Measurements from ENCODE around the gene LRRC17.
"Not testable (repeated sequence)": the region's sequence is repeated elsewhere in the genome, so short reads cannot be mapped to it uniquely, and the experiment has no call there.

Gene LRRC17

DNA sequence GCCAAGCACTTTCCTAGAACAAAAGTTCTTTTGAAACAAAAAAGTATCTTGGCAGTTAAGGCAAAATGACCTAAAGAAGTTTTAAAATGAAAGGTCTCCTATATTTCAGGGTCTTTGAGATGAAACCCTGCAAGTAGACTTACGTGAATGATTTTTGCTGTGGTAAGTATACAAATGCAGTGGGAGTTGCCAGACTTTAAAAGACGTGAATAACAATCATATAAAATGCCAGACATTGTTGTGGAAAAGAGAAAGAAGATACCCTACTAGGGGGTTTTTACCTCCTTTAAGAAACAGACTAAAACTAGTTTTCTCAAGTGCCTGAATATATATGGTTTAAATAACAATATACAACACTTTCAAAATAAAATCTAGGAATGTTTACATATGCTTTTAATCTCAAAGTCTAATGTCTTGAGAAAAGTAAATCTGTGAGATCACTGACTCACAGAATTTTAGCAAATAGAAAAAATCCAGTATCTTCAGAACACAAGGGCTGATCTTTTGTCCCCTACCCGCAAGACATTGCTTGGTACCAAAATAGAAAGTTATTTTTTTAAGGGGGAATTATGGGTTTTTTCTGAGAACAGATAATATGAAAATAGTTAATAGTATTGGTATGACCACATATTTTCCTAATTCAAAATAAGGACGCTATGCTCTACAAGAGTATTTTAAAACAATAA, 29.5 kb downstream of the LRRC17 start:
- no peak for DNase-seq (ENCODE audit: low read depth in 2 of 2, low spot score in 1 of 2)

- DNase-seq (ENCODE audit: low read depth in 2 of 2, low spot score in 1 of 2) = no peak
These were observed 30.1 kb downstream of the LRRC17 start for GRCh38 chr7:102942868-102943267.

GRCh38 chr7:102943423-102944169, 30.8 kb downstream of the LRRC17 start:
- no peak for DNase-seq (ENCODE audit: low read depth in 2 of 2, low spot score in 1 of 2)

- no peak for DNase-seq (ENCODE audit: low read depth in 2 of 2, low spot score in 1 of 2)
These were observed 31.4 kb downstream of the LRRC17 start for GRCh38 chr7:102944241-102944640.

GRCh38 chr7:102951839-102952238, 39.0 kb downstream of the LRRC17 start:
- no peak for DNase-seq (ENCODE audit: low read depth in 2 of 2, low spot score in 1 of 2)

- no peak for DNase-seq (ENCODE audit: low read depth in 2 of 2, low spot score in 1 of 2)
These were observed 40.6 kb downstream of the LRRC17 start for GRCh38 chr7:102953406-102953805.

- not testable (repeated sequence) for DNase-seq (ENCODE audit: low read depth in 2 of 2, low spot score in 1 of 2)
These were observed 41.6 kb downstream of the LRRC17 start for GRCh38 chr7:102954359-102954758.

DNA sequence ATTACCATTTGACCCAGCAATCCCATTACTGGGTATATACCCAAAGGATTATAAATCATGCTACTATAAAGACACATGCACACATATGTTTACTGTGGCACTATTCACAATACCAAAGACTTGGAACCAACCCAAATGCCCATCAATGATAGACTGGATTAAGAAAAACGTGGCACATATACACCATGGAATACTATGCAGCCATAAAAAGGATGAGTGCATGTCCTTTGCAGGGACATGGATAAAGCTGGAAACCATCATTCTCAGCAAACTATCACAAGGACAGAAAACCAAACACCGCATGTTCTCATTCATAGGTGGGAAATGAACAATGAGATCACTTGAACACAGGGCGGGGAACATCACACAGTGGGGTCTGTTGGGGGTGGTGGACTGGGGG, 45.2 kb downstream of the LRRC17 start:
- DNase-seq (ENCODE audit: low read depth in 2 of 2, low spot score in 1 of 2) = not testable (repeated sequence)

- DNase-seq (ENCODE audit: low read depth in 2 of 2, low spot score in 1 of 2) = not testable (repeated sequence)
These were observed 49.2 kb downstream of the LRRC17 start for GRCh38 chr7:102961993-102962392.

DNA sequence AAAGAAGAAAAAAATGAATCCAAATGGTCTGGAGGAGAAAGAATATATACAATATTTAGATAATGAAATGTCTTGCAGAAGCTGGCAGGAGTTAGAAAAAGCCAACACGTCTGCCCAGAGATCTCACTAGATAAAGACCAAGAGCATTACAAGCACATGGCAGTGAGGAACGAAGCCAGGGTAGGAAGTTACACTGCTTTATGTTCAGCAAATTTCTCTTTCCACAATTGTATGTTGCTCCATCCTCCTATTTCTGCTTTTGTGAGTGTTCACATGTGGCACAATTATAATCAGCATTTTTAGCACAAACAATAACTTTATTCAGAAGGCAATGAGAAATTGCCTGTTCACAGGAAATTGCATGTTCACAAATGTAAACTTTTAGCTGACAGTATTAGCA, 53.7 kb downstream of the LRRC17 start:
- no peak for DNase-seq (ENCODE audit: low read depth in 2 of 2, low spot score in 1 of 2)

GRCh38 chr7:102967798-102968197, 55.0 kb downstream of the LRRC17 start:
- no peak for DNase-seq (ENCODE audit: low read depth in 2 of 2, low spot score in 1 of 2)

GRCh38 chr7:102973096-102973802, 60.4 kb downstream of the LRRC17 start:
- DNase-seq (ENCODE audit: low read depth in 2 of 2, low spot score in 1 of 2) = no peak

DNA sequence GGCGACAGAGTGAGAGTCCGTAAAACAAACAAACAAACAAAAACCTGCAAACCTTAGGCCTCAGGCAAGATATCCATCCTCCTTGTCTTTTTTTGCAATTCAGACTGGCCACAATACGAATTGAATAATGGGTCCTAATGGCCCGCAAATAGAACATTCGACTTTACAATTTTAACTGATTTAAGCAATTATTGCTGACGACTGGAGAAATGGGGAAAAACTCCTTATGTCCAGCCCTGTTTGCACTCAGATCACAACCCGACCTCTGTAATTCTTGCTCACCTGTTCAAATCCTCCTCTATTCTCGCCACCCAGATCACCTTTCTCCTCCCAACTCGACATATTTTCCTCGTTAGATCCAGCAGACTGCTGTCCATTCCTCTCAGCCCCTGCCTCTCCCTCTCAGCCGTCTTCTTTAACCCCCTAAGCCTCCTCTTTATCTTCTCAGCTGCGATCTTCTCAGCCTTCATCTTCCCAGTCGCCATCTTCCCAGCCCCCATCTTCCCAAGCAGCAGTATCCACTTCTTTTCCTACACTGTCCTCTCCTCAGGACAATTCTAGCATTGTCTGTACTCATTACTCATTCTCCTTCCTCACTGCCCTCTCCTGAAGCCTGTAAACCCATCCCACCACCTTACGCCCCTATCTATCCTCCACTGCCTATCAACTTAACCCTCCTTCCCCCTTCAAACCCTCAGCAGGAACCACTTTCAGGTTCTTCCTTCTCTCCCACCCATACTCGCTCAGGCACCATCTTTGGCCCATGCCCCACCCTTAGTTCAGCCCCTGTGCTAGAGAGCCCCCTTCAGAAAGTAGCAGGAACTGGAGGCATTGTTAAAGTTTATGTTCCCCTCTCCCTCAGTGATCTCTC, 61.8 kb downstream of the LRRC17 start:
- no peak for DNase-seq (ENCODE audit: low read depth in 2 of 2, low spot score in 1 of 2)

- no peak for DNase-seq (ENCODE audit: low read depth in 2 of 2, low spot score in 1 of 2)
These were observed 63.1 kb downstream of the LRRC17 start for GRCh38 chr7:102975854-102976253.

DNA sequence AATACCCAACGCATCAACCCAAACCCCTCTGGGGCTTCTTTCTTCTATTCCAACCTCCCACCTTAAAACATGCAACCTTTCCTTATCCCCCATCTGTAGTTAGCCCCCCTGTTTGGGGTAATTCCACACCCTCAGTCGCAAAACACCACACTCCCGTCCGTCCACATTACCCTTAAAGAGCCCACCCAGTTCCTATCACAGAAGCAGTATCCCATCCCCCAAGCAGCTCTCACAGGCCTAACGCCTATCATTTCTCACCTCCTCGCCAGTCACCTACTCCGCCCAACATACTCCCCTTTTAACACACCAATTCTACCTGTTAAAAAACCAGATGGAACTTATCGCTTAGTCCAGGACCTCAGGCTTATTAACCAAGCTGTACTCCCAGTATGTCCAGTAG, 63.7 kb downstream of the LRRC17 start:
- DNase-seq (ENCODE audit: low read depth in 2 of 2, low spot score in 1 of 2) = no peak

- not testable (repeated sequence) for DNase-seq (ENCODE audit: low read depth in 2 of 2, low spot score in 1 of 2)
These were observed 64.8 kb downstream of the LRRC17 start for GRCh38 chr7:102977586-102977985.

DNA sequence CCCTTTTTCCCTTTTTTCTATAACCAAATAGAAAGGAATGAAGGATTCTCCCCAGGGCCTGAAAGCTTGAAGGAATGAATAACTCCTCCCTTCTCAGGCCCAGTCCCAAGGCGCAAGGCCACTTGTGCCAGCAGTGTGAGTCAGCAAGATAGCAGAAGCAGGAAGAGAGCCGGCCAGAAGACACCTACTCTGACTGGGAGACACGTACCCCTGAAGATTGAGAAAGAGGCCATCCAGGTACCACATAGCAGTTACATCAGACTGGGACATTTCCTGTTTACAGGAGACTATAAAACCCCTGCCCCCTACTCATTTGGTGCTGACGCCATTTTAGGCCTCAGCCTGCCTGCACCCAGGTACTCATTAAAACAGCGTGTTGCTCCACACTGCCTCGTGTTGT, 65.5 kb downstream of the LRRC17 start:
- DNase-seq (ENCODE audit: low read depth in 2 of 2, low spot score in 1 of 2) = no peak

GRCh38 chr7:102979670-102980069, 66.9 kb downstream of the LRRC17 start:
- no peak for DNase-seq (ENCODE audit: low read depth in 2 of 2, low spot score in 1 of 2)

- no peak for DNase-seq (ENCODE audit: low read depth in 2 of 2, low spot score in 1 of 2)
These were observed 68.7 kb downstream of the LRRC17 start for GRCh38 chr7:102981451-102981850.

GRCh38 chr7:102982235-102982634, 69.4 kb downstream of the LRRC17 start:
- no peak for DNase-seq (ENCODE audit: low read depth in 2 of 2, low spot score in 1 of 2)

DNA sequence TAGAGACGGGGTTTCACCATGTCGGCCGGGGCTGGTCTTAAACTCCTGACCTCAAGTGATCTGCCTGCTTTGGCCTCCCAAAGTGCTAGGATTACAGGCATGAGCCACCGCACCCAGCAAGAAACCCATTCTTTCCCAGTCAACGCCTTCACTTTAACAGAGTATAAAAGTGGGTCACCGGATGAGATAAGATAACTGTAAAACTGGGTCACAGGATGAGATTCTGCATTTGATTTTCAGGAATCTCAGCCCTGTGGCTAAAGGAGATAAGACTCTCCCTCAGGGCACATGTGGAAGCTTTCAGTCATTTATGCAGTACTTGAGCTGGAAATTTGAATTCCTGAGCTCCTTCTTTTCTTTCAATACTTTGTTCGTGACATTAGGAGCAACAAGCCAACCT, 70.8 kb downstream of the LRRC17 start:
- DNase-seq (ENCODE audit: low read depth in 2 of 2, low spot score in 1 of 2) = no peak
